ENCODE results near the gene ATP10B. TPM values are rescaled to one million over a fixed set of nuclear protein-coding genes. Genes with fewer than 3 reads are reported as not detected.

ATP10B gene
- total RNA-seq, 5 donors from 2014 or later (not counting 1 experiment from before 2014, with no cell fraction given) = 0.07 to 0.12 (median 0.09) TPM; not detected in 2

DNA sequence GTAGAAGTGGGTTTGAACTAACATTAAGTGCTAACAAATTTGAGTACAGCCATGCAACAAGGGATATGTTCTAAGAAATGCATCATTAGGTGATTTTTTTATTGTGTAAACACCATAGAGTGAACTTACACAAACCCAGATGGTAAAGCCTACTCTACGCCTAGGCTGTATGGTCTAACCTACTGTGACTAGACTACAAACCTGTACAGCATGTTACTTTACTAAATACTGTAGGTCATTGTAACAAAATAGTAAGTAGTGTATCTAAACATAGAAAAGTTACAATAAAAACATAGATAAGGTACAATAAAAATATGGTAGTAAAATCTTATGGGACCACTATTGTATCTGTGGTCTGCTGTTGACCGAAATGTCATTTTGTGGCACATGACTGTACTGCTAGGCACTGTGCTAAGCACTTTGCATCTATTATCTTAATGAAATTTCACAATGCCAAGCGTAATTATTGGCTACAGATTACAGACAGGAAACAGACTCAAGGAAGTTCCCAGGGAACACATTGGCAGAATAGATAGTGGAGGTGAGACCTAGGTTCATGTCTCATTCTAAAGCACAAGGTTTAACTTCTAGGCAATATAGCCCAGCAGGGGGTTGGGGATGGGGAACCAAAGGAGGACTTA lies 62.7 kb downstream of the ATP10B start:
- ChIA-PET CTCF (no interaction called here), POLR2A (no interaction called here)
- H3K27ac ChIP-seq (ENCODE audit: low read length) = no peak overlapping the region
- DNase-seq (no peak), ATAC-seq (replicated peaks in 1 of 4) (no peak)
- Mint-ChIP-seq H3K36me3 (no peaks in the 10 kb centered on the region), H3K4me3 (no peak overlapping the region), H3K4me1 (no peaks in the 10 kb centered on the region), H3K27me3 (peaks cover 3 to 5% of the 10 kb centered on the region in 2 donors), H3K27ac (no peak overlapping the region), H3K9me3 (no peaks in the 10 kb centered on the region)
- H3K36me3 ChIP-seq (ENCODE audit: control insufficient read depth in 2 of 2, extremely low read depth in 1 of 2, insufficient read depth in 1 of 2, low read length in 1 of 2) = no peaks in the 10 kb centered on the region
- no peak overlapping the region for H3K4me3 ChIP-seq (ENCODE audit: control insufficient read depth in 1 of 2, extremely low read depth in 1 of 2, low read length in 1 of 2)
- no peaks in the 10 kb centered on the region for H3K9me3 ChIP-seq
- no peaks in the 10 kb centered on the region for H3K4me1 ChIP-seq (ENCODE audit: control insufficient read depth in 1 of 2, extremely low read depth in 1 of 2, insufficient read depth in 2 of 2, low read length in 2 of 2)
- H3K27me3 ChIP-seq (replicated peaks in 1 of 2; ENCODE audit: control insufficient read depth in 2 of 2, extremely low read depth in 1 of 2, insufficient read depth in 2 of 2, low read length in 1 of 2) = no peaks in the 10 kb centered on the region
- no CpG with 5 or more reads among the region's 3 CpGs for WGBS (ENCODE audit: insufficient coverage)

DNA sequence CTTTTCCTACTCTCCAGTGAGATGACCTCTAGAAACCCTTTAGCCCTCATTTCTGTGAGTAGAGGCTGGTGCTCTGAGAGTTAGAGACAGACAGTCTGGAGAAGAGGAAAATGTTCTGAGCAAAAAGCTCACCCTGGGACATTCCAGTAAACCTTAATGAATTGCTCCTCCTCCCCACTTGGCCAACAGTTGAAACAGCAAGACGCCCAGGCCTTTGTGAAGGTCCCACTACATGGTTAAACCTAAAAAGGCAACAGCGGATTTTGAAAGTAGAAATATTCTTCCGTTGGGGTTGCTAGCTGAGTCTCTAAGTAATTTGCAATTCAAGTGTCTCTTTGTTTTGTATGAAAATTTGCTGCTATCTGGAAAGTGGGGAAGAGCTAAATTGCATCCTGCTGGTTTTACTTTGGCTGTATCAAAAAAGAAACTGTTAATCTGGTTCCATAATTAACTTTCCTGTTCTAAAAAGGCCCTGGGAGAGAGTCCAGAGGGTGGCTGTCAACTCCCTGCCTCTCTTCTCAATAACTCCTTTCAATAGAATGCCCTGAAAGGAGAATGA lies 63.8 kb downstream of the ATP10B start:
- 64% methylated on average over 3 of the region's 3 CpGs for WGBS (ENCODE audit: insufficient coverage)

DNA sequence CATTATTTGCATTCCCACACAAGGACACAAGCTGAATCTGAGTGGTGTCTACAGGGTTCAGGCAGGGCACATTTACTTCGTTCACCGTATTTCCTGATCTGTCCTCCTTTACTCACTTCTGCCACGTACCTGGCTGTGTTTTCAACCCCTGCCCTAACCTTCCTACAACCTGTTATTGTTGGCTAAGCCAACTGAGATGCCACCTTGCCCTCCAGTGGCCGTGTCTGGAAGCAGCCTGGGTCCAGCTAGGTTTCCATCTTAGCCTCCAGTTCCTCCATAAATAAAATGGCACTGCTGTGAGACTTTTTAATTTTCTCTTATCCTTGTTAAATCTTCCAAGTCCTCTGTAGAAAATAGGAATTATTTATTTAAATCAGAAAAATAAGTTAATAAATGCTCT lies 64.8 kb downstream of the ATP10B start:
- DNase-seq (peak in 6 of 35 experiments; percentile 1 to 25 (median 4)), ATAC-seq (replicated peaks in 1 of 4) (no peak)
- Mint-ChIP-seq H3K4me1 (no peaks in the 10 kb centered on the region), H3K4me3 (no peak overlapping the region), H3K27me3 (peaks cover 3 to 10% of the 10 kb centered on the region in 2 donors), H3K27ac (no peak overlapping the region), H3K9me3 (no peaks in the 10 kb centered on the region), H3K36me3 (no peaks in the 10 kb centered on the region)
- Histone ChIP-seq H3K4me3 (ENCODE audit: control insufficient read depth in 1 of 2, extremely low read depth in 1 of 2, low read length in 1 of 2) (no peak overlapping the region), H3K9me3 (no peaks in the 10 kb centered on the region), H3K27ac (ENCODE audit: low read length) (no peak overlapping the region), H3K27me3 (replicated peaks in 1 of 2; ENCODE audit: control insufficient read depth in 2 of 2, extremely low read depth in 1 of 2, insufficient read depth in 2 of 2, low read length in 1 of 2) (no peaks in the 10 kb centered on the region), H3K4me1 (ENCODE audit: control insufficient read depth in 1 of 2, extremely low read depth in 1 of 2, insufficient read depth in 2 of 2, low read length in 2 of 2) (no peaks in the 10 kb centered on the region), H3K36me3 (ENCODE audit: control insufficient read depth in 2 of 2, extremely low read depth in 1 of 2, insufficient read depth in 1 of 2, low read length in 1 of 2) (no peaks in the 10 kb centered on the region)
- ChIA-PET POLR2A (no interaction called here), CTCF (interaction anchor here in 1 of 2 donors (0.9 kb wide), 1 partner anchor 10 kb away, joined by 3 read pairs; no protein-coding TSS in a partner anchor)
- WGBS (ENCODE audit: insufficient coverage) = 46% methylated on average over 3 of the region's 4 CpGs

More for the DNA sequence above, 63.8 kb downstream of the ATP10B start:
- ATAC-seq (replicated peaks in 1 of 4) (no peak), DNase-seq (no peak)
- Mint-ChIP-seq H3K27ac (no peak overlapping the region), H3K4me1 (no peaks in the 10 kb centered on the region), H3K27me3 (peaks cover 3 to 10% of the 10 kb centered on the region in 2 donors), H3K4me3 (no peak overlapping the region), H3K36me3 (no peaks in the 10 kb centered on the region), H3K9me3 (no peaks in the 10 kb centered on the region)
- Histone ChIP-seq H3K4me3 (ENCODE audit: control insufficient read depth in 1 of 2, extremely low read depth in 1 of 2, low read length in 1 of 2) (no peak overlapping the region), H3K9me3 (no peaks in the 10 kb centered on the region), H3K27ac (ENCODE audit: low read length) (no peak overlapping the region), H3K27me3 (replicated peaks in 1 of 2; ENCODE audit: control insufficient read depth in 2 of 2, extremely low read depth in 1 of 2, insufficient read depth in 2 of 2, low read length in 1 of 2) (no peaks in the 10 kb centered on the region), H3K36me3 (ENCODE audit: control insufficient read depth in 2 of 2, extremely low read depth in 1 of 2, insufficient read depth in 1 of 2, low read length in 1 of 2) (no peaks in the 10 kb centered on the region), H3K4me1 (ENCODE audit: control insufficient read depth in 1 of 2, extremely low read depth in 1 of 2, insufficient read depth in 2 of 2, low read length in 2 of 2) (no peaks in the 10 kb centered on the region)
- POLR2A ChIA-PET = no interaction called here
- CTCF ChIA-PET = no interaction called here

- H3K4me1 Mint-ChIP-seq = no peaks in the 10 kb centered on the region
- H3K27me3 Mint-ChIP-seq = no peaks in the 10 kb centered on the region
- Histone ChIP-seq H3K36me3 (ENCODE audit: control insufficient read depth in 2 of 2, extremely low read depth in 1 of 2, insufficient read depth in 1 of 2, low read length in 1 of 2) (no peaks in the 10 kb centered on the region), H3K9me3 (no peaks in the 10 kb centered on the region), H3K27me3 (replicated peaks in 1 of 2; ENCODE audit: control insufficient read depth in 2 of 2, extremely low read depth in 1 of 2, insufficient read depth in 2 of 2, low read length in 1 of 2) (peaks cover 0 to 3% of the 10 kb centered on the region in 2 experiments), H3K27ac (ENCODE audit: low read length) (no peak overlapping the region), H3K4me1 (ENCODE audit: control insufficient read depth in 1 of 2, extremely low read depth in 1 of 2, insufficient read depth in 2 of 2, low read length in 2 of 2) (no peaks in the 10 kb centered on the region), H3K4me3 (ENCODE audit: control insufficient read depth in 1 of 2, extremely low read depth in 1 of 2, low read length in 1 of 2) (no peak overlapping the region)
- DNase-seq = no peak
- no peaks in the 10 kb centered on the region for H3K36me3 Mint-ChIP-seq
- no peak overlapping the region for H3K4me3 Mint-ChIP-seq
- CTCF ChIA-PET = no interaction called here
- H3K9me3 Mint-ChIP-seq = no peaks in the 10 kb centered on the region
- POLR2A ChIA-PET = interaction anchor here (0.6 kb wide), 2 partner anchors 9 to 345 kb away, joined by 3 read pairs; no protein-coding TSS in a partner anchor
- ATAC-seq (replicated peaks in 1 of 4) = no peak
- no peak overlapping the region for H3K27ac Mint-ChIP-seq
- 76% methylated on average over 10 of the region's 11 CpGs for WGBS (ENCODE audit: insufficient coverage)
Measured at GRCh38 chr5:160774666-160775315, 77.2 kb downstream of the ATP10B start.

DNA sequence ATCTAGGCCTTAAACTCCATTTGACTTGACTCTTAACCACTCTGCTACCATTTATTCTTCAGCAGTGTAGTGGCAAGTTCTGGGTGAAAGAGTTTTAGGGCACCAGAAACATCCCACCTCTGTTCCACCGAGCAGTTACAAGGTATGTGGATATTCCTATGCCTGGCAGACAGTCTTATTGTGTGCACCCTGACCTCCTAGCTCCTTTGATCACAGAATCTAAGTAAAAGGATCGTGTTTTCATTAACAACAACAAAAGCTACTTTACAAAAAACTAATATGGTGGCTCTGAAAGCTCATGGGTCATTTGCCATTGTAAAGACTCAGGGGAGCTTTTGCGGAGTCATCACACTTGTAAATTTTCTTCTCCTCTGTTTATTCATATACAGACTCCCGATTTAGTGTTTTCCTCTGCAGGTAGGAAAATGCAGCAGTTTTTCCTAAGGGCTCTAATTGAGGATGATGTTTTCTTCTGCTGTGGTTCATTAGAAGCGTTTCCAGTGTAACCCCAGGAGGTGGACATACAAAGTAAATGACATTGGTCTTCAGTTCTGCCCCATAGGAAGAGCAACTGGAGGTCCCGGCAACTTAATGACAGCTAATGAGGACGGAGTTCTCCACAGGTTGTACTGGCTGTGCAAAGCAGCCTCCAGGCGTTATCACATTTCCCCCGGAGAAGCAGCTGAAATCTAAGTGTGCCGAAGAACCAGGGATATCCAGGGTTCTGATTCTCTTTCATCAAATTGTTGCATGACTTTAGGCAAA lies 78.2 kb downstream of the ATP10B start:
- no peaks in the 10 kb centered on the region for H3K9me3 ChIP-seq
- no peaks in the 10 kb centered on the region for H3K36me3 ChIP-seq (ENCODE audit: control insufficient read depth in 2 of 2, extremely low read depth in 1 of 2, insufficient read depth in 1 of 2, low read length in 1 of 2)
- no peak overlapping the region for H3K27ac Mint-ChIP-seq
- no peaks in the 10 kb centered on the region for H3K9me3 Mint-ChIP-seq
- no peak overlapping the region for H3K4me3 Mint-ChIP-seq
- H3K36me3 Mint-ChIP-seq = no peaks in the 10 kb centered on the region
- no peaks in the 10 kb centered on the region for H3K4me1 ChIP-seq (ENCODE audit: control insufficient read depth in 1 of 2, extremely low read depth in 1 of 2, insufficient read depth in 2 of 2, low read length in 2 of 2)
- no peak overlapping the region for H3K27ac ChIP-seq (ENCODE audit: low read length)
- H3K4me3 ChIP-seq (ENCODE audit: control insufficient read depth in 1 of 2, extremely low read depth in 1 of 2, low read length in 1 of 2) = no peak overlapping the region
- H3K4me1 Mint-ChIP-seq = no peaks in the 10 kb centered on the region
- H3K27me3 ChIP-seq (replicated peaks in 1 of 2; ENCODE audit: control insufficient read depth in 2 of 2, extremely low read depth in 1 of 2, insufficient read depth in 2 of 2, low read length in 1 of 2) = peaks cover 0 to 3% of the 10 kb centered on the region in 2 experiments
- CTCF ChIA-PET = no interaction called here
- no peaks in the 10 kb centered on the region for H3K27me3 Mint-ChIP-seq
- POLR2A ChIA-PET = no interaction called here
- no peak for DNase-seq
- WGBS (ENCODE audit: insufficient coverage) = 76% methylated on average over 5 of the region's 10 CpGs
- no peak for ATAC-seq (replicated peaks in 1 of 4)

DNA sequence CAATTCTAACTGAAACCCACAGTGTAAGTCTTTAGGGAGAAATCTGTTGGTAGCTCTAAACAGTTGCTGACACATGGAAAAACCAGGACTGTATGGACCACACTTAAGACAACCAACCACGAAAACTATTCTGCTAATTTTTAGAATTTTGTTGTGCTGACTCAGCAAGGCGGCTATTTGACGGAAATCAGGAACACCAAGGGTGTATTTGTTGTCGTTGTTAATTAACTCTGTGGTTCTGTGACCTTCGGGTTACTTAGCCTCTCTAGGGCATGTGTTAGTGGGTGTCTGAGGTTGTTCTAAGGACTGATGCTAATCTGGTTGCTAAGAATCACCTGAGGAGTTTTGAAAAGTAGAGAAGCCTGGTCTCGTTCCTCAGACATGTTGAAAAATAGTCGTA lies 79.2 kb downstream of the ATP10B start:
- Mint-ChIP-seq H3K9me3 (no peaks in the 10 kb centered on the region), H3K4me1 (no peaks in the 10 kb centered on the region), H3K36me3 (no peaks in the 10 kb centered on the region), H3K27ac (no peak overlapping the region), H3K4me3 (no peak overlapping the region), H3K27me3 (no peaks in the 10 kb centered on the region)
- no peak overlapping the region for H3K27ac ChIP-seq (ENCODE audit: low read length)
- H3K36me3 ChIP-seq (ENCODE audit: control insufficient read depth in 2 of 2, extremely low read depth in 1 of 2, insufficient read depth in 1 of 2, low read length in 1 of 2) = no peaks in the 10 kb centered on the region
- no peak overlapping the region for H3K4me3 ChIP-seq (ENCODE audit: control insufficient read depth in 1 of 2, extremely low read depth in 1 of 2, low read length in 1 of 2)
- no peak for DNase-seq
- peaks cover 0 to 3% of the 10 kb centered on the region in 2 experiments for H3K27me3 ChIP-seq (replicated peaks in 1 of 2; ENCODE audit: control insufficient read depth in 2 of 2, extremely low read depth in 1 of 2, insufficient read depth in 2 of 2, low read length in 1 of 2)
- ChIA-PET CTCF (no interaction called here), POLR2A (no interaction called here)
- no peak for ATAC-seq (replicated peaks in 1 of 4)
- H3K9me3 ChIP-seq = no peaks in the 10 kb centered on the region
- WGBS (ENCODE audit: insufficient coverage) = 82% methylated on average over 7 of the region's 7 CpGs
- H3K4me1 ChIP-seq (ENCODE audit: control insufficient read depth in 1 of 2, extremely low read depth in 1 of 2, insufficient read depth in 2 of 2, low read length in 2 of 2) = no peaks in the 10 kb centered on the region

All from T-cell (primary cell).